ENCODE data around the gene ABHD10.

The ABHD10 gene

DNA sequence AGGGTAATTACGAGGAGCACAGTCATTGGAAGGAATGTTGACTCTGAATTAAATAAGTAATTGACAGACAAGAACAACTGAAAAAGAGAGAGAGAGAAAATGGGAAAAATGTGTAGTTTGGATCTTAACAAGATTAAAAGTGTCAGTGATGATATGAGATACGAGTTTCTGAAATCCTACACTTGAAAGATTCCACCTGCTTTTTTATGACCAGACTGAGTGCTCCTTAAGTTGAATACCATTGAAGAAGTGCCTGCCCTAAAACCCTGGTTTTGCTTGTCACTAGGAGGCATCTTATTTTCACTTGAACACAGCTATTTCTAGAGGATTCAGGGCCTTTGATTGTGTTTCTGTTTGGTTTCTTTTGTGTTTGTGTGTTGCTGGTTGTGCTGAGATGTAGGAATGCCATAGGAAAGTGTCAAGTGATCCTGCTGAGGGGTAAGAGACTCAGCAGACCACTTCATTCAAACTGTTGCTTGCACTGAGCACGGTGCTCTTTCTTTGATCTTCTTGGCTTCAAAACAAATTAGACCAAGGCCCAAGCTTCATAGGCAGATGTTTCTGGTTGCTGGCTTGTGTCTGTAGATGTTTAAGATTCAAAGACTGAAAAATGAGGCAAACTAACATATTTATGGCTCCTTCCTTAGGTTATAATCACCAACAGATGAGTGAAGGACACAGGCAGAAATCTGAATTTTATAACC, 17.2 kb upstream of the ABHD10 start:
- Histone ChIP-seq H3K4me1 (ENCODE audit: insufficient read depth, low read length, severe bottlenecking) (no peaks in the 10 kb centered on the region), H3K79me2 (ENCODE audit: insufficient read depth, low read length) (no peaks in the 10 kb centered on the region), H3K27ac (ENCODE audit: low read depth, low read length, poor library complexity, severe bottlenecking) (no peak overlapping the region), H3K36me3 (ENCODE audit: insufficient read depth, low read length) (no peaks in the 10 kb centered on the region), H3K9me3 (ENCODE audit: low read length) (no peaks in the 10 kb centered on the region), H3F3A (ENCODE audit: insufficient read depth, low read length) (no peaks in the 10 kb centered on the region), H3K9ac (ENCODE audit: low read length) (no peak overlapping the region), H3K4me3 (ENCODE audit: low read depth, low read length, poor library complexity, severe bottlenecking) (no peak overlapping the region), H3K27me3 (ENCODE audit: insufficient read depth, low read length) (no peaks in the 10 kb centered on the region), H4K20me1 (ENCODE audit: insufficient read depth, low read length) (no peaks in the 10 kb centered on the region), H2AFZ (ENCODE audit: low read length) (no peak overlapping the region), H3K4me2 (ENCODE audit: low read length) (no peak overlapping the region), H3K9me2 (ENCODE audit: low read depth, low read length) (no peaks in the 10 kb centered on the region)
- TF ChIP-seq, protein P1, sequence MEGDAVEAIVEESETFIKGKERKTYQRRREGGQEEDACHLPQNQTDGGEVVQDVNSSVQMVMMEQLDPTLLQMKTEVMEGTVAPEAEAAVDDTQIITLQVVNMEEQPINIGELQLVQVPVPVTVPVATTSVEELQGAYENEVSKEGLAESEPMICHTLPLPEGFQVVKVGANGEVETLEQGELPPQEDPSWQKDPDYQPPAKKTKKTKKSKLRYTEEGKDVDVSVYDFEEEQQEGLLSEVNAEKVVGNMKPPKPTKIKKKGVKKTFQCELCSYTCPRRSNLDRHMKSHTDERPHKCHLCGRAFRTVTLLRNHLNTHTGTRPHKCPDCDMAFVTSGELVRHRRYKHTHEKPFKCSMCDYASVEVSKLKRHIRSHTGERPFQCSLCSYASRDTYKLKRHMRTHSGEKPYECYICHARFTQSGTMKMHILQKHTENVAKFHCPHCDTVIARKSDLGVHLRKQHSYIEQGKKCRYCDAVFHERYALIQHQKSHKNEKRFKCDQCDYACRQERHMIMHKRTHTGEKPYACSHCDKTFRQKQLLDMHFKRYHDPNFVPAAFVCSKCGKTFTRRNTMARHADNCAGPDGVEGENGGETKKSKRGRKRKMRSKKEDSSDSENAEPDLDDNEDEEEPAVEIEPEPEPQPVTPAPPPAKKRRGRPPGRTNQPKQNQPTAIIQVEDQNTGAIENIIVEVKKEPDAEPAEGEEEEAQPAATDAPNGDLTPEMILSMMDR (IDR thresholded peaks at IDR 0.05; ENCODE audit: low read length), result no peak; the same call in 1 of the 2 replicates
- TF ChIP-seq EZH2 (IDR thresholded peaks at IDR 0.05; ENCODE audit: borderline replicate concordance, low read length), result no peak

DNA sequence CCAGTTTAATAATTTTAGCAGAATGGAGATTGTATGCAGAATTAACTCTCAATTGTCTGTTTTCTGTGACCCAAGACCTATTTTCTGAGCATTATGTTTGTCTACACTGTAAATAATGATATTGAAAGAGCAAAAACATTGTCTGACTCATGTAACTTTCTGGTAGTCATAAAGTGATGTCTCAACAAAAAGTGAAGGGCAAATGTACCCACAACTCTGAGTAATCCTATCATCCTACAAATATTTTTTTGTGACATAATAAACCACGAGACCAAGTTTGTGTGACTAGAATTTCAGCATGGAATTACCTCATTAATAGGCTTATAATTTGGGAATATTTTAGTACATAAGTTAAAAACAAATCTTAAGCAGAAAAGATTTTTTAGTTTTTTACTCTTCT, 15.4 kb upstream of the ABHD10 start:
- no peaks in the 10 kb centered on the region for H3F3A ChIP-seq (ENCODE audit: insufficient read depth, low read length)
- no peaks in the 10 kb centered on the region for H3K79me2 ChIP-seq (ENCODE audit: insufficient read depth, low read length)
- H3K4me3 ChIP-seq (ENCODE audit: low read depth, low read length, poor library complexity, severe bottlenecking), result no peak overlapping the region
- H3K27me3 ChIP-seq (ENCODE audit: insufficient read depth, low read length), result no peaks in the 10 kb centered on the region
- H4K20me1 ChIP-seq (ENCODE audit: insufficient read depth, low read length), result no peaks in the 10 kb centered on the region
- TF ChIP-seq, protein P1 (IDR thresholded peaks at IDR 0.05; ENCODE audit: low read length), result no peak
- H3K9me2 ChIP-seq (ENCODE audit: low read depth, low read length), result no peaks in the 10 kb centered on the region
- H3K9me3 ChIP-seq (ENCODE audit: low read length), result no peaks in the 10 kb centered on the region
- no peaks in the 10 kb centered on the region for H3K4me1 ChIP-seq (ENCODE audit: insufficient read depth, low read length, severe bottlenecking)
- H3K27ac ChIP-seq (ENCODE audit: low read depth, low read length, poor library complexity, severe bottlenecking), result no peak overlapping the region
- H2AFZ ChIP-seq (ENCODE audit: low read length), result no peak overlapping the region
- H3K9ac ChIP-seq (ENCODE audit: low read length), result no peak overlapping the region
- no peak overlapping the region for H3K4me2 ChIP-seq (ENCODE audit: low read length)
- no peaks in the 10 kb centered on the region for H3K36me3 ChIP-seq (ENCODE audit: insufficient read depth, low read length)

DNA sequence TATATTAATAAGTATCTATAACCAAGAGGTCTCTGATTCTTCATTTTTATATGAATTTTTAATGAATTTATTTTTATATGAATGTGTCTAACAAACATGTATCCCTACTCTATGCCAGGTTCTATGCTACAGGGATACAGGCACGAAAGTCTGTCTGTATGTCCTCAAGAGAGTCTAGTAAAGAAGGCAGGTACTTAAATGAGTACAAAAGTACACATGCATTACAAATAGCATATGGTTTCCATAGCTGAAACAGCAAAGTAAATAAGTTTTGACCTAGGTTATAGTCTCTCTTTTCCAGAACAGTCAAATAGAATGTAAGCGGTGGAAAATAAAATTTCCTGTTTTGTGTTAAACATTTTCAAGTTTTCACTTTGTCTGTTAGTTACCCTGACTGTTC, 13.3 kb upstream of the ABHD10 start:
- H3K36me3 ChIP-seq (ENCODE audit: insufficient read depth, low read length), result no peaks in the 10 kb centered on the region
- no peak overlapping the region for H3K9ac ChIP-seq (ENCODE audit: low read length)
- H3K27me3 ChIP-seq (ENCODE audit: insufficient read depth, low read length), result no peaks in the 10 kb centered on the region
- TF ChIP-seq EZH2 (IDR thresholded peaks at IDR 0.05; ENCODE audit: borderline replicate concordance, low read length), result no peak
- TF ChIP-seq, protein P1 (IDR thresholded peaks at IDR 0.05; ENCODE audit: low read length), result no peak
- H4K20me1 ChIP-seq (ENCODE audit: insufficient read depth, low read length), result no peaks in the 10 kb centered on the region
- no peak overlapping the region for H3K4me3 ChIP-seq (ENCODE audit: low read depth, low read length, poor library complexity, severe bottlenecking)
- no peaks in the 10 kb centered on the region for H3K4me1 ChIP-seq (ENCODE audit: insufficient read depth, low read length, severe bottlenecking)
- no peaks in the 10 kb centered on the region for H3K9me3 ChIP-seq (ENCODE audit: low read length)
- no peaks in the 10 kb centered on the region for H3F3A ChIP-seq (ENCODE audit: insufficient read depth, low read length)
- H3K27ac ChIP-seq (ENCODE audit: low read depth, low read length, poor library complexity, severe bottlenecking), result no peak overlapping the region
- H3K79me2 ChIP-seq (ENCODE audit: insufficient read depth, low read length), result no peaks in the 10 kb centered on the region
- no peak overlapping the region for H3K4me2 ChIP-seq (ENCODE audit: low read length)
- no peak overlapping the region for H2AFZ ChIP-seq (ENCODE audit: low read length)
- no peaks in the 10 kb centered on the region for H3K9me2 ChIP-seq (ENCODE audit: low read depth, low read length)
